ENCODE measurements around the gene KCNG3.

Gene KCNG3

GRCh38 chr2:42503291-42503690 lies 9.5 kb upstream of the KCNG3 start:
- H3K4me3 ChIP-seq (ENCODE audit: low read depth, low read length): no peak overlapping the region
- no peak for TF ChIP-seq CTCF (IDR thresholded peaks at IDR 0.05; ENCODE audit: low read depth, low read length, missing control alignments)
- DNase-seq (ENCODE audit: low read depth): no peak
- in situ Hi-C loops (cut with HindIII; ENCODE audit: low sequenced_read_pairs): no loop called here

- no peak overlapping the region for H3K4me3 ChIP-seq (ENCODE audit: low read depth, low read length)
- TF ChIP-seq CTCF (IDR thresholded peaks at IDR 0.05; ENCODE audit: low read depth, low read length, missing control alignments): no peak
- in situ Hi-C loops (cut with HindIII; ENCODE audit: low sequenced_read_pairs): loop anchor here (5.0 kb wide), 2 partner anchors 56 to 164 kb away; no protein-coding TSS in a partner anchor
- DNase-seq (ENCODE audit: low read depth): no peak
These were observed 4.7 kb upstream of the KCNG3 start for GRCh38 chr2:42498497-42498896.

- no peak for DNase-seq (ENCODE audit: low read depth)
- H3K4me3 ChIP-seq (ENCODE audit: low read depth, low read length): no peak overlapping the region
- TF ChIP-seq CTCF (IDR thresholded peaks at IDR 0.05; ENCODE audit: low read depth, low read length, missing control alignments): no peak
- in situ Hi-C loops (cut with HindIII; ENCODE audit: low sequenced_read_pairs): loop anchor here (5.0 kb wide), 2 partner anchors 53 to 167 kb away; no protein-coding TSS in a partner anchor
These were observed 1.8 kb upstream of the KCNG3 start for GRCh38 chr2:42495611-42496010.

- in situ Hi-C loops (cut with HindIII; ENCODE audit: low sequenced_read_pairs): loop anchor here (5.0 kb wide), 2 partner anchors 53 to 167 kb away; no protein-coding TSS in a partner anchor
- H3K4me3 ChIP-seq (ENCODE audit: low read depth, low read length): no peak overlapping the region
- no peak for TF ChIP-seq CTCF (IDR thresholded peaks at IDR 0.05; ENCODE audit: low read depth, low read length, missing control alignments)
- no peak for DNase-seq (ENCODE audit: low read depth)
These were observed 1.4 kb upstream of the KCNG3 start for GRCh38 chr2:42495234-42495581.

DNA sequence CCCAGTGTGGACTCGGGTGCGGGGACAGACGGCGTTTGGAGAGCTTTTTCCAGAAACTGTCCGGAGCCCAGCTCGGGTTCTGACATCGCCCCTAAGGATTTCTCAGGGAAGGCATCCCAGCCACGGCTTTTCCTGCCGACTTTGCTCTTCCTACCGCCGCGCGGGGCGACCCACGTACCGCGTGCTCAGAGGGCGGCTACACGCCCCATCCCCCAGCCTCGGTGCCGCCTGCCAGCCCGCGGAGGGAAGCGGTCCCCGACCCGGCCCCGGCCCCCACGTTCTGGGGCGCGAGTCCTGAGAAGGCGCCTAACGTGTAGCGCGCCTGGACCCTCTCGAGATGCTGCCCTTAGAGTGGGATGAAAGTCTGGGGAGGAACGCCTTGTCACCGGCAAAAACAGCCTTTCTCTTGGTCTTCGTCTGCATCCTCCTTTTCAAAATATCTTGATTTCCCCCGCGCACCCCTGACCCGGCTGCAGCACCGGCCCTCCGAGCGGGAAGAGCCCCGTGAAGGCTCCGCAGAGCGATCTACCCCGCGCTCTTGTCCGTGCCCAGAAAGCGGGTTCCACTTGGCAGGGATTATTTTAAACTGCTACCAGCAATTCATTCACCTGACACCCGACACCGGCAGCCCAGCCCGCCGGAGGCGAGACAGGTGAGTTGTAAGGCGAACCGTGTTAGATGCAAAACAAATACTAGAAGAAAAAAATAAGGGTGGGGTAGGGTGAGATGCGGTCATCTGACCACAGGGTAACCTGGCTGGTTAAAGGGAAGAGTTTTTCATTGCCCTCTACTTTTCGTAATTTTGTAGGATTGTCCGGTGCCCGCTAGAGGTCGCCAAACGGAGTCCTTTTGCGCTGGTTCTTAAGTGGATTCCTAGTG lies 812 bp upstream of the KCNG3 start:
- DNase-seq (ENCODE audit: low read depth): peak; percentile 66
- H3K4me3 ChIP-seq (ENCODE audit: low read depth, low read length): peak overlapping the region; percentile 48
- TF ChIP-seq CTCF (IDR thresholded peaks at IDR 0.05; ENCODE audit: low read depth, low read length, missing control alignments): peak; percentile 91
- in situ Hi-C loops (cut with HindIII; ENCODE audit: low sequenced_read_pairs): loop anchor here (5.0 kb wide), 2 partner anchors 52 to 168 kb away; no protein-coding TSS in a partner anchor

DNA sequence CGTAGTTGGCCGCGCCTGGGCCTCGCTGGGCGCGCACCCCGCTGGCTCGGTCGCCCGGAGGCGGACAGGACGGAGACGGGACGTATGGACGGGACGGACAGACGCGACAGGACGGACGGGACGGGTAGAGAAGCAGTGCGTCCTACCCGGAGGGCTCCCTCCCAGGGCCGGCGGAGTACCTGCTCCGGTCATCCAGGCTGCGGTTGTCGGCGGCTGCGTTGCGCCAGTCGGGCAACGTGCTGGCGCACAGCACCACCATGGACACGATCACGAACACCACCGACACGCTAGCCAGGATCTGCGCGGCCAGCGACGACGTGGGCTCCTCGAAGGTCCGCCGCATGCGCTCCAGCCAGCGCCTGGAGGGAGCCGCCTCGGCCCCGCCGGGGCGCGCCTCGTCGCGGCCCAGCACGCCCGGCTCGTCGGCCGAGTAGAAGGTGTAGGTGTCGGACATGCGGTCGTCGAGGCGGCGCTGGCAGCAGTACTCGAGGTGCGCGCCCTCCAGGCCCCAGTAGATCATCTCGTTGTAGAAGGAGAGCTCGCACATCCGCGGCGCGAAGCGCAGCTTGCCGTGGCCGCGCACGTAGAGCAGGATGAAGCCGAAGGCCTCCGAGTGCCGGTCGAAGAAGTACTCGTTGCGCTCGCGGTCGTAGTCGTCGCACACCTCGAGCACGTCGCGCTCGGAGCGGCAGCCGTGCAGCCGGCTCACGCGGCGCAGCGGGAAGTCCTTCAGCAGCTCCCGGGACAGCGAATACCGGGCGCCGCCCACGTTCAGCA lies 903 bp downstream of the KCNG3 start:
- in situ Hi-C loops (cut with HindIII; ENCODE audit: low sequenced_read_pairs): no loop called here
- H3K4me3 ChIP-seq (ENCODE audit: low read depth, low read length): no peak overlapping the region
- no peak for DNase-seq (ENCODE audit: low read depth)
- TF ChIP-seq CTCF (IDR thresholded peaks at IDR 0.05; ENCODE audit: low read depth, low read length, missing control alignments): no peak

All from astrocyte of the cerebellum (primary cell).